Caco-2 (cell line): Measurements from ENCODE around the gene PARD3B. TPM values are rescaled to one million over a fixed set of nuclear protein-coding genes. Genes with fewer than 3 reads are reported as not detected.

ENCODE experiments used
- BruUV-seq: library from RNA; stranded (reverse); fragments of 400-500 nt; replicated peaks from 2 replicates; lab custom pipeline; 2021; lab: Mats Ljungman, UMichigan
- CTCF ChIA-PET: fragments of 300-600 bp; sonication (Branson Sonifier 250); formaldehyde crosslinking; loops from one replicate; lab custom pipeline; 2022; ENCODE audit warnings: antibody characterized with exemption; lab: Charles Lee
- POLR2A ChIA-PET: fragments of 300-600 bp; sonication (Branson Sonifier 250); formaldehyde crosslinking; loops from one replicate; lab custom pipeline; 2022; ENCODE audit warnings: antibody characterized with exemption; lab: Charles Lee
- DNase-seq, 2 experiments: peaks; one replicate each; pipeline versions ENCODE4 v3.0.0 to v3.0.0-alpha.2; 2020 to 2022
- H3K27me3 ChIP-seq: replicated peaks from 2 replicates; pipeline ENCODE4 v1.6.0; 2011; ENCODE audit warnings: low read length; ENCODE audit not compliant: control insufficient read depth, insufficient read depth
- H3K36me3 ChIP-seq: 2 replicates; pipeline ENCODE4 v1.5.1; 2011; ENCODE audit warnings: low read length; ENCODE audit not compliant: control insufficient read depth, insufficient read depth
- H3K4me1 ChIP-seq: fragments of 250-450 bp; sonication (Bioruptor Pico); 2 replicates; pipeline ENCODE4 v1.5.1; 2020; ENCODE audit warnings: mild to moderate bottlenecking
- H3K4me3 ChIP-seq: 2 replicates; pipeline ENCODE4 v1.5.1; 2011; ENCODE audit warnings: low read depth, mild to moderate bottlenecking, control low read depth, low read length
- H3K9me3 ChIP-seq: fragments of 250-450 bp; sonication (Bioruptor Pico); 2 replicates; pipeline ENCODE4 v1.5.1; 2020; ENCODE audit warnings: mild to moderate bottlenecking, moderate library complexity
- H3K27ac Mint-ChIP-seq: one replicate; pipeline ENCODE4 v1.8.0; 2022; ENCODE audit warnings: mixed read lengths; ENCODE audit not compliant: unreplicated experiment
- H3K27me3 Mint-ChIP-seq: one replicate; pipeline ENCODE4 v1.8.0; 2022; ENCODE audit warnings: mixed read lengths; ENCODE audit not compliant: insufficient read depth, unreplicated experiment
- H3K36me3 Mint-ChIP-seq: one replicate; pipeline ENCODE4 v1.8.0; 2022; ENCODE audit warnings: mild to moderate bottlenecking, mixed read lengths; ENCODE audit not compliant: insufficient read depth, unreplicated experiment
- H3K4me1 Mint-ChIP-seq: one replicate; pipeline ENCODE4 v1.8.0; 2022; ENCODE audit warnings: low read depth, mixed read lengths; ENCODE audit not compliant: unreplicated experiment
- H3K4me3 Mint-ChIP-seq: one replicate; pipeline ENCODE4 v1.8.0; 2022; ENCODE audit warnings: mild to moderate bottlenecking, moderate library complexity, mixed read lengths; ENCODE audit not compliant: unreplicated experiment
- H3K9me3 Mint-ChIP-seq: one replicate; pipeline ENCODE4 v1.8.0; 2022; ENCODE audit warnings: mixed read lengths; ENCODE audit not compliant: unreplicated experiment
- intact Hi-C: fragments of 100-400 bp; cut with micrococcal nuclease; formaldehyde crosslinking; loops from one replicate; pipeline ENCODE4 v1.10.0; 2022; ENCODE audit not compliant: unreplicated experiment
- total RNA-seq: library from RNA; stranded (reverse); gene quantifications from 2 replicates; pipeline ENCODE4 v1.2.3, GENCODE V29; 2022
- TF ChIP-seq, protein P1 (sequence below), 2 experiments: fragments of 200-600 bp in 1 of 2; IDR thresholded peaks; 1 replicate in 1 of 2; 2 replicates in 1 of 2; pipeline versions ENCODE4 v1.5.1 to v1.8.0; 2011 to 2022; ENCODE audit warnings: antibody characterized with exemption in 1 of 2, control low read depth in 1 of 2, inconsistent platforms in 1 of 2, low read depth in 1 of 2, low read length in 1 of 2, mild to moderate bottlenecking in 1 of 2, moderate library complexity in 1 of 2; ENCODE audit not compliant: insufficient read depth in 1 of 2, severe bottlenecking in 1 of 2, unreplicated experiment in 1 of 2

PARD3B gene
- total RNA-seq, 1 experiment from 2014 or later: 68.9 TPM

DNA sequence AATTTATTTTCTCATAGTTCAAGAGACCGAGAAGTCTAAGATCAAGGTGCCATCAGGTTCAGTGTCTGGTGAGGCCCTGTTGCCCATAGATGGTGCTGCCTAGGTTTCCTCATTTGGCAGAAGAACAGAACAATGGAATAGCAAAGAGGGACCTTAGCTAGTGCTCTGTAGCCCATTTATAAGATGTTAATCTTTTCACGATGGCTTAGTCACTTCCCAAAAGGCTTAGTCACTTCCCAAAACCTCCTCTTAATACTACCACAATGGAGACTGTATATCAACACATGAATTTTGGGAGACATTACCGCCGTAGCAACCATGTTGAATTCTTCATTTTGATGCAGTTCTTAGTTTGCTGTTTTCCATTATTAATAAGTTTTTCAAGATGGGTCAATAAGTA is 890.7 kb downstream of the PARD3B start:
- Histone ChIP-seq H3K36me3 (no peaks in the 10 kb centered on the region), H3K4me1 (no peaks in the 10 kb centered on the region), H3K27me3 (no peaks in the 10 kb centered on the region), H3K4me3 (no peak overlapping the region), H3K9me3 (no peaks in the 10 kb centered on the region; the same call in 1 of the 2 replicates)
- Mint-ChIP-seq H3K4me3 (no peak overlapping the region), H3K36me3 (no peaks in the 10 kb centered on the region), H3K9me3 (no peaks in the 10 kb centered on the region), H3K27ac (no peak overlapping the region), H3K4me1 (peaks cover 8% of the 10 kb centered on the region), H3K27me3 (no peaks in the 10 kb centered on the region)
- TF ChIP-seq, protein P1, sequence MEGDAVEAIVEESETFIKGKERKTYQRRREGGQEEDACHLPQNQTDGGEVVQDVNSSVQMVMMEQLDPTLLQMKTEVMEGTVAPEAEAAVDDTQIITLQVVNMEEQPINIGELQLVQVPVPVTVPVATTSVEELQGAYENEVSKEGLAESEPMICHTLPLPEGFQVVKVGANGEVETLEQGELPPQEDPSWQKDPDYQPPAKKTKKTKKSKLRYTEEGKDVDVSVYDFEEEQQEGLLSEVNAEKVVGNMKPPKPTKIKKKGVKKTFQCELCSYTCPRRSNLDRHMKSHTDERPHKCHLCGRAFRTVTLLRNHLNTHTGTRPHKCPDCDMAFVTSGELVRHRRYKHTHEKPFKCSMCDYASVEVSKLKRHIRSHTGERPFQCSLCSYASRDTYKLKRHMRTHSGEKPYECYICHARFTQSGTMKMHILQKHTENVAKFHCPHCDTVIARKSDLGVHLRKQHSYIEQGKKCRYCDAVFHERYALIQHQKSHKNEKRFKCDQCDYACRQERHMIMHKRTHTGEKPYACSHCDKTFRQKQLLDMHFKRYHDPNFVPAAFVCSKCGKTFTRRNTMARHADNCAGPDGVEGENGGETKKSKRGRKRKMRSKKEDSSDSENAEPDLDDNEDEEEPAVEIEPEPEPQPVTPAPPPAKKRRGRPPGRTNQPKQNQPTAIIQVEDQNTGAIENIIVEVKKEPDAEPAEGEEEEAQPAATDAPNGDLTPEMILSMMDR (IDR thresholded peaks at IDR 0.05; ENCODE audit: insufficient read depth in 1 of 2, low read depth in 1 of 2, low read length in 1 of 2, severe bottlenecking in 1 of 2, unreplicated experiment in 1 of 2): no peak
- DNase-seq: no peak
- BruUV-seq: no TSS peak
- intact Hi-C loops: no loop called here
- CTCF ChIA-PET: no interaction called here
- POLR2A ChIA-PET: no interaction called here

DNA sequence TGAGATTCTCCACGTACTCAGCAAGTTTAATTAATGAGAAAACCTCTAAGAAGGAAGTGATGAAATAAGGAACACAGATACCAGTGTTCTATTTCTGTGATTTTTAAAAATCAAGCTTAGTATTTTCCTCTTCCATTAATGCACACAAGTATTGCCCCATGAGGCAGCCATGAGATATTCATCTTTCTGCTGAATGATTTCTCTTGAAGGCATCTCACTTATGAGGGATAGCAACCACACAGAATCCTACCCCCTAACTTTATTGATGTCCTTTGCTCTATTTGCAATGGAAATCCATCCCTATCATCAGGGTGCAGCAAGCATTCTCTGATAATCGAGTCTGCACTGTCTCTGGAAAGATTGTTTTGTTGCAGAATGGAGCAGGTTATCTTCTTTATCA is 893.0 kb downstream of the PARD3B start:
- no peaks in the 10 kb centered on the region for H3K36me3 ChIP-seq
- TF ChIP-seq, protein P1 (IDR thresholded peaks at IDR 0.05; ENCODE audit: insufficient read depth in 1 of 2, low read depth in 1 of 2, low read length in 1 of 2, severe bottlenecking in 1 of 2, unreplicated experiment in 1 of 2): no peak
- ChIA-PET CTCF (no interaction called here), POLR2A (no interaction called here)
- H3K4me3 ChIP-seq: no peak overlapping the region
- no TSS peak for BruUV-seq
- H3K4me1 ChIP-seq: no peaks in the 10 kb centered on the region
- no peaks in the 10 kb centered on the region for H3K36me3 Mint-ChIP-seq
- H3K4me3 Mint-ChIP-seq: no peak overlapping the region
- H3K27me3 Mint-ChIP-seq: no peaks in the 10 kb centered on the region
- H3K4me1 Mint-ChIP-seq: no peaks in the 10 kb centered on the region
- peaks cover 5% of the 10 kb centered on the region; the same call in 1 of the 2 replicates for H3K9me3 ChIP-seq
- H3K27ac Mint-ChIP-seq: no peak overlapping the region
- no peaks in the 10 kb centered on the region for H3K27me3 ChIP-seq
- DNase-seq: no peak
- intact Hi-C loops: no loop called here
- peaks cover 6% of the 10 kb centered on the region for H3K9me3 Mint-ChIP-seq

DNA sequence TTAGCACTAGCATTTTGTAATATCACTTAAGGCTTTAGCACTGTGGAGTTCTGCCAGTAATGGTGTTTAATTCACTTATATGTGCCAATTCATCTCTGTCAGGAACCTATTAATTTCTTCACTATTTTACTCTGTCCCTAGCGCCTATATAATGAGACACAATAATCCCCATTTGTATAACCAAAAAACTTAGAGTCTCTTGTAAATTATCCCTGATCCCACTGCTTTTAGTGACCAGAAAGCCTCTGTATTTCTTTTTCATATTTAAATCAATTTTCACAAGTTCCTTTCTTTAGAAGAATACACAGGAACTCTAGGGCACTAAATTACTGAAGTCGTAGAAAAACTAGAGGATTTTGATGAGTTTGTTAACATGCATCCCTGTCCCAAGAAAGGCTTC is 894.3 kb downstream of the PARD3B start:
- intact Hi-C loops: no loop called here
- no peak overlapping the region for H3K4me3 Mint-ChIP-seq
- H3K27me3 Mint-ChIP-seq: no peaks in the 10 kb centered on the region
- H3K36me3 ChIP-seq: no peaks in the 10 kb centered on the region
- H3K27ac Mint-ChIP-seq: no peak overlapping the region
- no peaks in the 10 kb centered on the region for H3K36me3 Mint-ChIP-seq
- CTCF ChIA-PET: no interaction called here
- H3K9me3 ChIP-seq: peaks cover 6% of the 10 kb centered on the region; the same call in 1 of the 2 replicates
- peaks cover 9% of the 10 kb centered on the region for H3K9me3 Mint-ChIP-seq
- no TSS peak for BruUV-seq
- POLR2A ChIA-PET: interaction anchor here (0.6 kb wide), 1 partner anchor 74 kb away, joined by 3 read pairs; no protein-coding TSS in a partner anchor
- no peak overlapping the region for H3K4me3 ChIP-seq
- no peaks in the 10 kb centered on the region for H3K27me3 ChIP-seq
- H3K4me1 Mint-ChIP-seq: no peaks in the 10 kb centered on the region
- H3K4me1 ChIP-seq: no peaks in the 10 kb centered on the region
- no peak for DNase-seq
- TF ChIP-seq, protein P1 (IDR thresholded peaks at IDR 0.05; ENCODE audit: insufficient read depth in 1 of 2, low read depth in 1 of 2, low read length in 1 of 2, severe bottlenecking in 1 of 2, unreplicated experiment in 1 of 2): no peak
